Measurements from ENCODE around the gene TTC32.
"Not testable (repeated sequence)": the region's sequence is repeated elsewhere in the genome, so short reads cannot be mapped to it uniquely, and the experiment has no call there.

The TTC32 gene

GRCh38 chr2:19901442-19902215, at the start of gene TTC32:
TTC32 (minus strand) TSS chr2:19901983; CDS start chr2:19901854, 129 bp downstream.
- DNase-seq = peak; percentile 88

- DNase-seq = no peak
These were observed 47.3 kb upstream of the TTC32 start for GRCh38 chr2:19949071-19949470.

GRCh38 chr2:19947184-19947940, 45.6 kb upstream of the TTC32 start:
- DNase-seq = no peak

DNA sequence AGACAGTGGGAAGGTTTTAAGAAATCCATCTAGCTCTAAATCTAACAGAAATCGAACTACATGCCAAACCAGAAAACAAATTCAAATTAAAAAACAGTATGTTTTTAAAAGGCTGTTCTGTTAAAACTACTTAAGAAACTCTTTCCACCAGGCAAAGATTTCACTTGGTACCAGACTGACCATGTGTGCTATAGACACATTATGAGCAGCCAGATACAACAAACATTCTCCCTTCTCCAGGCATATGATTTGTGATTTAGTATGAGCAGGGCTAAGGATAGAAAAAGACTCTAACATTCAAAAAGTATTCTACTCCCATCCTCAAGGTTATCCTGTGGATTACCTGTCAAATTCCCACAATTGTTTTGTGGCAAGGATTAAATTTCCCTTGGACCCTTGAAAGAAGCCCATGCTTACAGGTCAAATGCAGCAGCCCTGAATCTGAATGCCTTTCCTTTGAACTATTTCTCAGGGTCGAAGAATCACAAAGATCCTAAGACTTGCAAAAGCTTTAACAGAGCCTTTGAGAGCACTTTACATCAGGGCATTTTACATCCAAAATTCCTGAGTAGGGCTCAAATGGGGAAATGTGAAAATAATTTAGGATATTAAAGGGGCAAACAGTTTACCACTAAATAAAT, 42.5 kb upstream of the TTC32 start:
- no peak for DNase-seq

GRCh38 chr2:19943189-19943588, 41.4 kb upstream of the TTC32 start:
- DNase-seq = no peak

DNA sequence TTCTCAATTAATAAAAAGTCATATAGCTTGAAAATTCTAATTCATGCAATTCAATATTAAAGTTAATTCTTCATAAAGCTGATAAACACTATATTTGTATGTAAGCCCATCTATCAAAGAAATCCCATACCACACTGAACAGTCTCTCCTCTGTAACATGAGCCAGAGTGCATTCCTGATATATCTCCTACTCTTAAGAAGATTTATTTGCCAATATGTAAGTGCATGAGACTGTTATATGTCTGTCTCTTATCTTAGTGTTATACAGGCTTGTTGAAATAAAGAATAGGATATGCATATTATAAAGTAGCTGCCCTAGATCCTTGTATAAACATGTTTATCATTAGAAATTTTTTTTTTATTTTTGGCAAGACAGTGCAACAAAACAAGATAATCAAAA, 40.4 kb upstream of the TTC32 start:
- DNase-seq = no peak

DNA sequence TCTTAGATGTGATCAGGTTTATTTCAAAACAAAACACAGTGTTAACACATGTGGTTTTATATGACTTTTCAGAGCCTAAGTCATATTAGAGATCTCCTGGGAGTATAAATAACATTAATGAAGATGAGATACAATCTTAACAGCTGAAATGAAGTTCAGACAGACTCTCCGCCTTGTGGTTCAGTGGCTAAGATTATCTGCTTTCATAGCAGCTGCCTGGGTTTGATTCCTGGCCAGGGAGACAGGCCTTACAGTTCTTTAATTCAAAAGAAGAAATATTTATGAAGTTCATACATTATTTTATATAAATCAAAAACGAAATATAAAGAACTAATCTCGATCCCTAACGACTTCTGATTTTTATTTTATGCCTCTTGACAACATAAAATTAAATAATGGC, 35.2 kb upstream of the TTC32 start:
- DNase-seq = no peak

- DNase-seq = no peak
These were observed 34.4 kb upstream of the TTC32 start for GRCh38 chr2:19936203-19936602.

- no peak for DNase-seq
These were observed 31.7 kb upstream of the TTC32 start for GRCh38 chr2:19933351-19933981.

DNA sequence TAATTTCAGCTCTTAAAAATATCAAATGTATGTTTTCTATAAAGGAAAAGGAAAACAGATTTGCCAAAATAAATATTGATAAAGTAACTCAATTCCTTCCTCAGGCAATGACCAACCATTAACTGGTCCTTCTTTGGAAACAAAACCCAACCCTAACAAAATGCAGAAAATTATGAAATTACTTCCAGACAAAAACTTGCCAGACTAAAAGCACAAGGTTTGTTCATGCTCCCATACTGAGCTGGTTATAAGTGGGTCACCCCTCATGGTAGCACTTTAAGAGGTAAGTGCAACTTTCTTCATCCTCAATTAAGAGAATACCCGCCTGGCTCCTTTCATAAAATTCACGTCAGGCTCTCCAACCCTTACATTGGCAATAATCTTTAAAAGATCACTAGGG, 31.1 kb upstream of the TTC32 start:
- DNase-seq = no peak

DNA sequence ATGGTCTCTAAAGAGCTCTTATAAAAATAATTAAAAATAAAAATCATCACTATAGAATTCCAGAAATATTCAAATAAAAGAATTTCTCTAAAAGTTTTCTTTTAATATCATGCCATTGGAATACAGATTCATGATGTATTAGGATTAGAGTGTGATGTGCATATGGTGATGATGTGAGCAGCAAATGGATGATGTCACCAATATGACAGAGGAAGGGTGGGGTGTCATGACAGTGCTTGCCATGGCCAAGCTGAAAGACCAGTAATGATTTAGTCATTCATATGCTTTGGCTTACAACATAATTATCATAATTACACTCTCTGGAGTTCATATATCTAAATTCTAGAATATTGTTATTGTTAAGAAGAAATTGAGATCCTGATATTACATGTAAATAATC, 27.4 kb upstream of the TTC32 start:
- no peak for DNase-seq

GRCh38 chr2:19927816-19928215, 26.0 kb upstream of the TTC32 start:
- DNase-seq = not testable (repeated sequence)

GRCh38 chr2:19924526-19924925, 22.7 kb upstream of the TTC32 start:
- not testable (repeated sequence) for DNase-seq

GRCh38 chr2:19922188-19922587, 20.4 kb upstream of the TTC32 start:
- not testable (repeated sequence) for DNase-seq

DNA sequence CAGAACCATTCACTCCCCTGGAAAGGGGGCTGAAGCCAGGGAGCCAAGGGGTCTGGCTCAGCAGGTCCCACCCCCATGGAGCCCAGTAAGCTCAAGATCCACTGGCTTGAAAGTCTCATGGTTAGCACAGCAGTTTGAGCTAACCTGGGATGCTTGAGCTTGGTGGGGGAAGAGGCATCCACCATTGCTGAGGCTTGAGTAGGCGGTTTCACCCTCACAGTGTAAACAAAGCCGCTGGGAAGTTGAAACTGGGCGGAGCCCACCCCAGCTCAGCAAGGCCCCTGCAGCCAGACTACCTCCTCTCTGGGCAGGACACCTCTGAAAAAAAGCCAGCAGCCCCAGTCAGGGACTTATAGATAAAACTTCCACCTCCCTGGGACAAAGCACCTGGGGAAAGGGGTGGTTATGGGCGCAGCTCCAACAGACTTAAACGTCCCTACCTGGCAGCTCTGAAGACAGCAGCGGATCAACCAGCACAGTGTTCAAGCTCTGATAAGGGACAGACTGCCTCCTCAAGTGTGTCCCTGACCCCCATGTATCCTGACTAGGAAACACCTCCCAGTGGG, 14.7 kb upstream of the TTC32 start:
- no peak for DNase-seq

DNA sequence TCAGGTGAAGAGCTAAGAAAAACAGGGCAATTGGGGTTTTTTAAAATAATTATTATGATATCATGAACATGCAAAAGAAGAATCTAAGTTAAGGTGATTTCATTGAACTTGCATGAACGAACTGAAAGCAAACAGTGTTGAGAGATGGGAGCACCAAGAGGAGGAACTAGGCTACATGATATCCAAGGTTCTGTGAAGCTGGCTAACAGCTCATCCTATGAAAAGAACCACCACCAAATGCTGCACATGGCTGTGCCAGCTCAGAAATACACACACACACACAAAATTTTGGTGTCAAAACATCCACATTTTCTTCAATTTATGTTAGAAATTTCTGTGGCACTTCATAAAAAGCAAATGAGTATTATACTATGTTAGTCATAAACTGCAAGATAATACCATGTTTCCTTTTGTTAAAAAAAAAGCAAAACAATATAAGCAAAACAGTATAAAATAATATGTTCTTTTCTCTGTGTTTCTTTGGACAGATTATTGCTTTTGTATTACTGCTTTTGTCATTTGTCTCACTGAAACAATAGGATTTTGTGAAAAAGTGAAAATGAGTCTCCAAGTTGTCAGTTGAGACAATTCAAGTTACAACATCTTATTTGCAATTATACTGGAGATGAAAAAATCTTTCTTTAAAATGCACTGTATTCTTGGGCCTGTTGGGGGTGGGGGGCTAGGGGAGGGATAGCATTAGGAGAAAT, 12.6 kb upstream of the TTC32 start:
- DNase-seq = no peak

- DNase-seq = no peak
These were observed 10.2 kb upstream of the TTC32 start for GRCh38 chr2:19911808-19912509.

GRCh38 chr2:19902216-19902740, 495 bp upstream of the TTC32 start:
- peak; percentile 72 for DNase-seq

- peak; percentile 48 for DNase-seq
These were observed 797 bp downstream of the TTC32 start for GRCh38 chr2:19900931-19901441.

DNA sequence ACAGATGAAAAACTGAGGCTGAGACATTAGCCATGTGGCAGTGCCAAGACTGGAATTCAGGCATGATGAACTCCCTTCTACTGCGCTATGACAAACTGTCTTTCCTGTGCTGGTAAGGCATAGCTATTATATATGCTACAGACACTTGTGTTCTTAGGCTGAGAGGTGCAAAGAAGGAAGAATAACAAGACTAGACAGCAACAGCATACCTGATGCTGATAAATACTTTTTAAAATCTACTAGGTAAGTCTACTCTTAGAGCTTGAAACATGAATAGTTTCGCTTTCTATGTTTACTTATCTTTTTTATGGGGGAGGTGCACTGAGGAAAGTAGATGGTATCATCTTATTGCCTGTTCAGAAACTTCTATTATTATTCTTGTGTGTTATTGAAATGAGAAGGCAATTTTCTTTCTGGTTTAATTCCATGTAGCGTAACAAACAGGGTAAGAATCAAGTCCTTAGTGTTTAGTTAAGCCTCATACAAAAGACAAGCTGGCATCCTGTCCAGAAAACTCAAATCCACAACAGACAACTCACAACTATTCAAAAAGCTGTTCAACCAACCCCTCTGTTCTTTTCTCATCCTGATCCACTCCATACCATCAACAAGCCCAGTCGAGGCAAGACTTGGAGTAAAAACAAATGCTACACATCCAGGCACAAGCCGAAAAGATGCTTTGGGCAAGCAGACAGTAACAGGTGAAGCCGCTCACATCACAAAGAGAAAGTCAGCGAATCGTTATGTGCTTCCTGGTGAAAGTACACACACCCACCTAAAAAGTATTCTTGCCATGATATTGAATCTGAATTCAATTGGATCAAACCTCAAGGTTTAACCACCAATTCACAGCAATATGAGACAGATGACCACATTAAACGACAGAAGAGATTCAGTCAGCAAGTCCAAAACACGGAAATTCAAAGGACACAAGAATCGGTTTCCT, 1.5 kb downstream of the TTC32 start:
- DNase-seq = peak; percentile 34
